Measurements from ENCODE around the gene IL15.

- TF ChIP-seq CTCF (IDR thresholded peaks at IDR 0.05; ENCODE audit: low read depth, low read length) (no peak), EZH2phosphoT487 (IDR thresholded peaks at IDR 0.05; ENCODE audit: low read depth) (no peak)
Measured at GRCh38 chr4:141768954-141769353, 132.6 kb downstream of the IL15 start.
